ENCODE results near the gene TMEM42.
"Not testable (repeated sequence)": the region's sequence is repeated elsewhere in the genome, so short reads cannot be mapped to it uniquely, and the experiment has no call there.

Gene TMEM42

DNA sequence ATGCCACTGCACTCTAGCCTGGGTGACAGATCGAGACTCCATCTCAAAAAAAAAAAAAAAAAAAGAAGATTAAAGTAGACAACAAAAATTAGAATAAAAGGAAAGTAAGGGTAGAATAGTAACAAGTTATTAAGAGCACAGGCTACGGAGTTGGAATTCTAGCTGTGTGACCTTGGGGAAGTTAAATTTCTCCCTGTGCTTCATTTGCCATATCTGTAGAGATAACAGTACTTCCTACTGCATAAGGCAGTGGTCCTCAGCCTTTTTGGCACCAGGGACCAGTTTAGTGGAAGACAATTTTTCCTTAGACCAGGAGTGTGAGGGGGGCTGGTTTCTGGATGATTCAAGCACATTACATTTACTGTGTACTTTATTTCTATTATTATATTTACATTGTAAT is 28.7 kb upstream of the TMEM42 start:
- DNase-seq (ENCODE audit: low read depth), result no peak
- TF ChIP-seq, protein P1, sequence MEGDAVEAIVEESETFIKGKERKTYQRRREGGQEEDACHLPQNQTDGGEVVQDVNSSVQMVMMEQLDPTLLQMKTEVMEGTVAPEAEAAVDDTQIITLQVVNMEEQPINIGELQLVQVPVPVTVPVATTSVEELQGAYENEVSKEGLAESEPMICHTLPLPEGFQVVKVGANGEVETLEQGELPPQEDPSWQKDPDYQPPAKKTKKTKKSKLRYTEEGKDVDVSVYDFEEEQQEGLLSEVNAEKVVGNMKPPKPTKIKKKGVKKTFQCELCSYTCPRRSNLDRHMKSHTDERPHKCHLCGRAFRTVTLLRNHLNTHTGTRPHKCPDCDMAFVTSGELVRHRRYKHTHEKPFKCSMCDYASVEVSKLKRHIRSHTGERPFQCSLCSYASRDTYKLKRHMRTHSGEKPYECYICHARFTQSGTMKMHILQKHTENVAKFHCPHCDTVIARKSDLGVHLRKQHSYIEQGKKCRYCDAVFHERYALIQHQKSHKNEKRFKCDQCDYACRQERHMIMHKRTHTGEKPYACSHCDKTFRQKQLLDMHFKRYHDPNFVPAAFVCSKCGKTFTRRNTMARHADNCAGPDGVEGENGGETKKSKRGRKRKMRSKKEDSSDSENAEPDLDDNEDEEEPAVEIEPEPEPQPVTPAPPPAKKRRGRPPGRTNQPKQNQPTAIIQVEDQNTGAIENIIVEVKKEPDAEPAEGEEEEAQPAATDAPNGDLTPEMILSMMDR (IDR thresholded peaks at IDR 0.05; ENCODE audit: low read length, missing control alignments), result no peak
- no peak overlapping the region for H3K4me3 ChIP-seq (replicated peaks; ENCODE audit: low read depth, low read length)

DNA sequence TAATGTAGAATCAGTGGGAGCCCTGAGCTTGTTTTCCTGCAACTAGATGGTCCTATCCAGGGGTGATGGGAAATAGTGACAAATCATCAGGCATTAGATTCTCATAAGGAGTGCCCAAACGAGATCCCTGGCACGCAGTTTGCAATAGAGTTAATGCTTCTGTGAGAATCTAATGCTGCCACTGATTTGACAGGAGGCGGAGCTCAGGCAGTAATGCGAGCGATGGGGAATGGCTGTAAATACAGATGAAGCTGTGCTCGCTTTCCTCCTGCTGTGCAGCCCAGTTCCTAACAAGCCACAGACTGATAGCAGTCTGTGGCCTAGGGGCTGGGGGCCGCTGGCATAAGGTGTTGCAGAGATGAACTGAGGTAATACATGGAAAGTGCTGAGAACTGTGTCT is 28.3 kb upstream of the TMEM42 start:
- no peak for DNase-seq (ENCODE audit: low read depth)
- no peak overlapping the region for H3K4me3 ChIP-seq (replicated peaks; ENCODE audit: low read depth, low read length)
- TF ChIP-seq, protein P1 (IDR thresholded peaks at IDR 0.05; ENCODE audit: low read length, missing control alignments), result no peak

DNA sequence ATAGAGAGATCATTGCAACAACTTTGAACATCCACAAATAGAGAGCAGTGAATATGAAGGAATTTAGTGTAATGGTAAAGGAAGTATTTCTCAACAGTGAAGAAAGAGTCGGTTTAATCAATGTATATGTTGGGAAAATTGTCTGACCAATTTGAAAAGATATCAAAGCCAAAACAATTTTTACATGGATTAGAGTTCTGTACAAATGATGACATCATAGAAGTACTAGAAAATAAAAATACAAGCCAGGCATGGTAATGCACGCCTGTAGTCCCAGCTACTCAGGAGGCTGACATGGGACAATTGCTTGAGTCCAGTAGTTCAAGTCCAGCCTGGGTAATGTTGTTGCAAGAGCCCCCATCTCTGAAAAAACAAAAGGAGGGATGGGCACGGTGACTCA is 26.0 kb upstream of the TMEM42 start:
- no peak for DNase-seq (ENCODE audit: low read depth)
- TF ChIP-seq, protein P1 (IDR thresholded peaks at IDR 0.05; ENCODE audit: low read length, missing control alignments), result no peak
- no peak overlapping the region for H3K4me3 ChIP-seq (replicated peaks; ENCODE audit: low read depth, low read length)

GRCh38 chr3:44842376-44842775 is 19.3 kb upstream of the TMEM42 start:
- no peak overlapping the region for H3K4me3 ChIP-seq (replicated peaks; ENCODE audit: low read depth, low read length)
- TF ChIP-seq, protein P1 (IDR thresholded peaks at IDR 0.05; ENCODE audit: low read length, missing control alignments), result no peak
- DNase-seq (ENCODE audit: low read depth), result no peak

DNA sequence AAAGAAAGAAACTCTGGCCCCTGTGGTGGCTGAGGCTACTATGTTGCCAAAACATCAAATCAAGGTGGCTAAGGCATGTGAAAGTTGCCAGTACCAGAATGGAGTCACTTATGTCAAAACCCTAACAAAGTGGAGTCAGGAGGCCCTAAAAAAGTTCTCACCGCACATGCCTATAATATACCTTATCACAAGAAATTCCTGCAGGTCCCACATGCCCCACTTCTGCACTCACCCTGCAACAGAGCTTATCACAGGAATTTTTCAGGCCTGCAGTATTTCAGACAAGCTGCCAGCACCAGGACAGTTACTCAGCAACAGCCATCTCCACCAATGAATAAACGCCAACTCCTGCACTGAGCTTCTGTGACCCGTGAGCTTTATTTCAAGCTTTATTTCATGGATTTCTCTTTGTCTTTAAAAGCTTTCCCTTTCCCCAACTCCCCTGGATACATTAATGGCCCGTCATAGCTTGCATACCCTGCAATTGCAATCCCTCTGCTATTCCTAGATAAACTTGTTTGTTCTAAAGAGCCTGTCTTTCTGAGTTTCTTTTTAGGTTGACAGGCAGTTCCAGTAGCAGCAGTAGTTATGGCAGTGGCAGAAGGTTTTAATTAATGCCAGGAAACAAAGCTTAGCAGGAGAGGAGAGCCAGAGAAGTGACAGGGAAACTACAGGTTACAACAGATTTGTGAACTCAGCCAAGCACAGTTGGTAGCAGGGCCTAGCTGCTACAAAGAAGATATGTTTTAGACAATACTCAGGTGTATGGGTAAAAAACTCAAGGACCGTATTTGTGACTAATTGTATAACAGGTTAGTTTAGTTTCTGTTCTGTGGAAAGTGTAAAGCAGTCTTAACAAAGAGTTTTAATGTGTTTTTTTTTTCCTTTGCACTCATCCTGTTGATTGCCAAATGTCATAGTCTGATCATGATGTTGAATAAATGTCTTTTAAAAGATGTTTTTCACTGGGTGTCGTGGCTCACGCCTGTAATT is 15.9 kb upstream of the TMEM42 start:
- DNase-seq (ENCODE audit: low read depth), result peak; percentile 88
- H3K4me3 ChIP-seq (replicated peaks; ENCODE audit: low read depth, low read length), result no peak overlapping the region
- TF ChIP-seq, protein P1 (IDR thresholded peaks at IDR 0.05; ENCODE audit: low read length, missing control alignments), result no peak

- DNase-seq (ENCODE audit: low read depth), result no peak
- TF ChIP-seq, protein P1 (IDR thresholded peaks at IDR 0.05; ENCODE audit: low read length, missing control alignments), result no peak
- H3K4me3 ChIP-seq (replicated peaks; ENCODE audit: low read depth, low read length), result no peak overlapping the region
Observed at GRCh38 chr3:44848634-44849033, 13.1 kb upstream of the TMEM42 start.

GRCh38 chr3:44856663-44857062 is 5.0 kb upstream of the TMEM42 start:
- not testable (repeated sequence) for H3K4me3 ChIP-seq (replicated peaks; ENCODE audit: low read depth, low read length); DNase-seq (ENCODE audit: low read depth)
